ENCODE measurements around the gene IRGC. TPM values are rescaled to one million over a fixed set of nuclear protein-coding genes. Genes with fewer than 3 reads are reported as not detected.

Gene IRGC, protein sequence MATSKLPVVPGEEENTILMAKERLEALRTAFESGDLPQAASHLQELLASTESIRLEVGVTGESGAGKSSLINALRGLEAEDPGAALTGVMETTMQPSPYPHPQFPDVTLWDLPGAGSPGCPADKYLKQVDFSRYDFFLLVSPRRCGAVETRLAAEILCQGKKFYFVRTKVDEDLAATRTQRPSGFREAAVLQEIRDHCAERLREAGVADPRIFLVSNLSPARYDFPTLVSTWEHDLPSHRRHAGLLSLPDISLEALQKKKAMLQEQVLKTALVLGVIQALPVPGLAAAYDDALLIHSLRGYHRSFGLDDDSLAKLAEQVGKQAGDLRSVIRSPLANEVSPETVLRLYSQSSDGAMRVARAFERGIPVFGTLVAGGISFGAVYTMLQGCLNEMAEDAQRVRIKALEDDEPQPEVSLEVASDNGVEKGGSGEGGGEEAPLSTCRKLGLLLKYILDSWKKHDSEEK
- not detected in 2 replicates for total RNA-seq

DNA sequence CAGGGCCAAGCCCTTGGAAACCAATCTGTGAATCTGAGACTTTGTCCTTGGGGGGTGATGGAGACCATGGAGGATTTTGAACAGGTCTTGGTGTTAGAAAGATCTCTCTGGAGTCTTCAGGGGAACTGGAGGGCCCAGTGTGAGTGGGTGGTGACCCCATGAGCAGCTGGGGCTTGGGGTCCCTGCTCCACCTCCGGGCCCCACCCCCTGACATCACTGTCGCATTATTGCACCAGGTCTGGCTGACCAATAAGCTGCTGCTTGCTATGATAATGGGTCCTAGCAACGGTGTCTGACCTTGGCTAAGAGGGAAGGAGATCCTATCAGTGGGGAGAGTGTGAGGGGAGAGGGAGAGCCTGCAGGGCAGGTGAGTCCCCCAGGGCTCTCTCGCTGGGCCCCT, at the start of gene IRGC:
TSS of gene IRGC (plus strand) at position 301 of the 400 bp plus-strand sequence. CDS start 2,483 bp downstream, outside the sequence.

DNA sequence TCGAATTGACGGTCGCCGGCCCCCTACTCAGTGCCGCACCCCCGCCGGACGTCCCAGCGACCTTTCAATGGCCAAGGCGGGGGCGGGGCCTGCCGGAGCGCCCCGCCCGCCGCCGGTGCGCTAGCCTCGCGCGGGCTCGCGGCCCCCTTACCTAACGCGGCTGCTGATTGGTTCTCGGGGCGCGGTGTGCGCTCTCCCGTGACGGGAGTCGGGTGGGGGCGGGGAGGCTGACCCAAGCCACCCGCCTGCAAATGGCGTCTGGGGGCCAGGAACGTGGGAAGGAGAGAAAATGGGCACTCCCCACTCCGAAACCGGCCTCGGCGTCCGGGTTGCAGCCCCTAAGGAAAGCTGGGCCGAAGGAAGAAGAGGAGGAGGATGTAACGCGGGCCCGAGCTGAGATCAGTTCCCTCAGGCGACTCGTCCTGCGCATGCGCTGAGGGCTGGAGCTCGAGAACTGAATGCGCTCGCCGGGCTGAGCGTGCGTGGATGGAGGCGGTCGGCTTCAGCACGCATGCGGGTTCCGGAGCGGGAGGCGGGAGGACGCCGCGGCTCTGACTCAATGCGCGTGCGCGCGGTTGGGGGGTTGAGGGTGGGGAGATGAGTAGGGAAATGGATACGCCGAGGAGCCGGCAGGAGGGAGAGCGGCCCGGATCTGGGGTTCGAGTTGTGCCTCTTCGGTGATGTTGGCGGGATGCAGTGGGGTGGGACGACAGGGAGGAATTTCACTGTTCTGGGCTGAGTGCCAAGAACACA, 38.8 kb downstream of the IRGC start, which contains the start of gene SMG9:
TSS of gene SMG9 (minus strand) at position 460 of the 753 bp plus-strand sequence. CDS start 4,221 bp downstream, outside the sequence.

Other genes starting within 250 kb of the IRGC start
- gene PHLDB3, start 211.3 kb upstream of the IRGC start, total RNA-seq, result 14.7 and 21.1 TPM in 2 replicates
- gene ETHE1, start 188.9 kb upstream of the IRGC start, total RNA-seq, result 49.8 and 63.5 TPM in 2 replicates
- 0.09 and 0.30 TPM in 2 replicates for gene ZNF575, start 182.9 kb upstream of the IRGC start, total RNA-seq
- 10.8 and 11.9 TPM in 2 replicates for gene XRCC1, start 140.5 kb upstream of the IRGC start, total RNA-seq
- 0.30 and 0.69 TPM in 2 replicates for gene PINLYP, start 140.3 kb upstream of the IRGC start, total RNA-seq
- 24.9 and 34.3 TPM in 2 replicates for gene IRGQ, start 119.9 kb upstream of the IRGC start, total RNA-seq
- gene ZNF576, start 119.5 kb upstream of the IRGC start, total RNA-seq, result 7.7 and 10.9 TPM in 2 replicates
- 0.05 TPM in 1 of 2 replicates, not detected in the other for gene SRRM5, start 104.0 kb upstream of the IRGC start, total RNA-seq
- gene ZNF428, start 96.4 kb upstream of the IRGC start, total RNA-seq, result 21.3 and 48.1 TPM in 2 replicates
- 1.8 and 3.8 TPM in 2 replicates for gene CADM4, start 76.2 kb upstream of the IRGC start, total RNA-seq
- 120 and 200 TPM in 2 replicates for gene PLAUR, start 45.9 kb upstream of the IRGC start, total RNA-seq
- gene SMG9, start 38.9 kb downstream of the IRGC start, total RNA-seq, result 9.8 and 16.6 TPM in 2 replicates
- 0.30 and 1.0 TPM in 2 replicates for gene KCNN4, start 64.9 kb downstream of the IRGC start, total RNA-seq
- 0.59 and 1.2 TPM in 2 replicates for gene LYPD5, start 86.4 kb downstream of the IRGC start, total RNA-seq
- 16.7 and 22.9 TPM in 2 replicates for gene ZNF283, start 111.2 kb downstream of the IRGC start, total RNA-seq
- gene ZNF404, start 167.9 kb downstream of the IRGC start, total RNA-seq, result 5.3 and 5.9 TPM in 2 replicates
- gene ZNF45, start 219.2 kb downstream of the IRGC start, total RNA-seq, result 17.9 and 20.5 TPM in 2 replicates
- 9.8 and 12.9 TPM in 2 replicates for gene ZNF221, start 235.2 kb downstream of the IRGC start, total RNA-seq